HG03159 (cell line): ENCODE data around the gene CHN1.

Experiments used
- ATAC-seq: cut with Tn5 transposase; IDR thresholded peaks from one replicate; pipeline ENCODE4 v1.9.1; 2021; ENCODE audit warnings: mild to moderate bottlenecking, moderate library complexity; ENCODE audit not compliant: unreplicated experiment

The CHN1 gene

GRCh38 chr2:174877751-174878150 is 127.4 kb downstream of the CHN1 start:
- ATAC-seq = no peak

- ATAC-seq = no peak
Measured at GRCh38 chr2:174877301-174877700, 127.9 kb downstream of the CHN1 start.

- ATAC-seq = no peak
Measured at GRCh38 chr2:174874085-174874484, 131.1 kb downstream of the CHN1 start.

DNA sequence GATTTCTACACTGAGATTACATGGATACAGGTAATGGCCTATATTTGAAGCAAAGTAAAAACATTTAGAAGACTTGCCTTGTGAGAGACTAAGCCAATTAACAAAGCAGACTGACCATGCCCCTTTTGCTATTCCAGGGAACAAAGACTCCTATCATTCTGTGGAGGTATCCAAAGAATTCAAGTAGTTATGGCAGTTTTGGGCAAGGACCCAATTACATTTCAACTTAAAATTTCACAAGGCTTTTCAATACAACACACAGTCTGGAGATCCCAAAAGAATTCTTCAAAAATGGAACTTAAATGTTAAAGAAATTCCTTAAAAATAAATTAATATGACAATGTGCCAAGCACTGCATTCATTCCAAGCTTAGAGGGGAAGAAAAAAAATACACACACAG is 131.7 kb downstream of the CHN1 start:
- ATAC-seq = no peak

DNA sequence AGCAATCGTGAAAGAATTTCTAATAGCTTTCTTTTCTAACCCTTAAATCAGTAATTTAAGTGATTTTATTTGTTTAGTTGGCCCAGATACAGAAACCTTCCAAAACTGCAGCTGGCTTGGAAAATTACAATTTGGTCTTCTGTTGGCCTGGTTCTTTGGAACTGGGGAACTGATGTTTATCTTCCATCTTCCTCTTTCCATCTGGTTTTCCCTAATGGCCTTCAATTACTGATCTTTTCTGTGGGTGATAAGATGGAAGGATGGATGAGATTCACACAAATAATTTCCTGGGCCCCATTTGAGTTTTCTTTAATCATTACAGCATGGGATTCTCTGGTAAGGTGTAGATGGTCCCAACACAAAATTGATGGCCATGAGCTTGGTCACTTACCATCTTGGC is 134.4 kb downstream of the CHN1 start:
- ATAC-seq = no peak

DNA sequence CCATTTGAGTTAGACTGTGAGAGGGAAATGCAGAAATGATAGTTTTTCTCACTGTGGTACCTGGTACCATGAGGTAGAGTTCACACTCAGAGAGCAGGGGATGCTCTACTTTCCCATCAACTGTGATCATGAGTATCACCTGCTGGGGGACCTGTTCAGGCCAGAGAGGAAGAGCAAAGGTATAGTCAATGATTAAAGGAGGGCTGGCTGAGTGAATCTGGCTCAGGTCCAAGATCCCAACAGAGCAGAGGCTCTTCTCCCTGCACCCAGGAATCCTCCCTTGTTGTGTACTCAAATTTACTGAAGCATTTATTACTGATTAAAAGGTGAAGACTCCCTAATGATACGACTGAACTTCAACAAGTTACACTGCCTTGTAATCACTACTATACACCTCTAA is 136.3 kb downstream of the CHN1 start:
- ATAC-seq = no peak

DNA sequence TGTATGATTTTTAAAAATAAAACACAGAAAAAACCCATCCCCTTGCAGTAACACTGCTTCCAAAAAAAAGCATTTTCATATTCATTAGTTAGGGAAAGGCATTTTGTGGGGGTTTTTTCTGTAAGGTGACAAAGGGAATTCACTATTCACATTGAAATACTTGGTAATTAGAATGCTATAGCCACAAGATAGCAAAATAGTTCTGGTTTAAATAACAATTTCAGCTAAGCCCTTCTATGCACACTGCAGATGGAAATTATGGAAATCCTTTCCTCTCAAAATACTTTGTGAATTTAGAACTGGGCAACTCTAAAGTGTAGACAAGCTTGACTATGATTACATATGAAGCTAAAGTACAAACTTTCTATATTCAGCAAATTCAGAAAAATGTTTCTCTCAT is 138.8 kb downstream of the CHN1 start:
- no peak for ATAC-seq

DNA sequence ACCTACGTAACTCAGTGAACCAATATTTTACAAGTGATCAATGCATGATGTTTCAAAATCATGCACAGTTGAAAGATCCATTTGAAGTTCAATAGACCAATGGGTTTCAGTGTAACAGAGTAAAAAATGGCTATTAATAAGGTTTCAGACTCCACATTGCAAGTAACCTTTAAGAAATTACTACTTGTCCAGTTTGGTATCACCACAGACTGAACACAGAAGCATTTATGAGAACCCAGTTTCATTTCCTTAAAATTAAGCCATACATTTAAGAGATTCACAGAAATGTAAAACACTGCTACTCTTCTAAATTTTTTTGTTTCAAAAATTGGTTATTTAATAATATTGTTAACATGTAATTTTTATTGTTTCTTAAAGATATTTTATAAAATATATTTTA is 142.0 kb downstream of the CHN1 start:
- no peak for ATAC-seq

DNA sequence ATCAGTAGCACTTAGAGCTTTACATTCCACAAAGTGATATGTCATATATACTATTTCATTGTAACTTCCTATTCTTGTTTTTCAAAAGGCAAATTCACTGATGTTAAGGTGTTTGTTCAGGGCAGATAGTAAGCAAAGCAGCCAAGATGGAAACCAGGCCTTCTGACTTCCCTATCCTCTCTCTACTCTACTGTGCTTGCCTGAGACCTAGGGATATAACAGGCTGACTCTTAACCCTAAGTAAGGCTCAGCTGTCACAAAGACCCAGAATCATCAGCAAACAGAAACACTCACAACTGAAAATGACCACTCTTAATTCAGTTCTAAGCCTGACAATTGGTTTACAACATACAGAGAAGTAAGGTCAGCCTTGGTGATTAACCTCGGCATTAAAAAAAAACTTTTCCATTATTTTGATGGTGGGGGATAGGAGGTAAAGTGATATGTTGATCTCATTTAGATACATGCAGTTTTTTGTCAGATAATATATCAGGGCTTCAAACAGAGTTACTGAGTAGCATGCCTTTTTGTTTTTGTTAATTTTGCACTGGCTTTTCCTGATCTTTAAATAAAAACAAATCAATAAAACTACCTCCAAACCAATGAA is 145.5 kb downstream of the CHN1 start:
- no peak for ATAC-seq

- no peak for ATAC-seq
Measured at GRCh38 chr2:174858745-174859144, 146.4 kb downstream of the CHN1 start.

GRCh38 chr2:174856447-174856846 is 148.7 kb downstream of the CHN1 start:
- ATAC-seq = no peak

DNA sequence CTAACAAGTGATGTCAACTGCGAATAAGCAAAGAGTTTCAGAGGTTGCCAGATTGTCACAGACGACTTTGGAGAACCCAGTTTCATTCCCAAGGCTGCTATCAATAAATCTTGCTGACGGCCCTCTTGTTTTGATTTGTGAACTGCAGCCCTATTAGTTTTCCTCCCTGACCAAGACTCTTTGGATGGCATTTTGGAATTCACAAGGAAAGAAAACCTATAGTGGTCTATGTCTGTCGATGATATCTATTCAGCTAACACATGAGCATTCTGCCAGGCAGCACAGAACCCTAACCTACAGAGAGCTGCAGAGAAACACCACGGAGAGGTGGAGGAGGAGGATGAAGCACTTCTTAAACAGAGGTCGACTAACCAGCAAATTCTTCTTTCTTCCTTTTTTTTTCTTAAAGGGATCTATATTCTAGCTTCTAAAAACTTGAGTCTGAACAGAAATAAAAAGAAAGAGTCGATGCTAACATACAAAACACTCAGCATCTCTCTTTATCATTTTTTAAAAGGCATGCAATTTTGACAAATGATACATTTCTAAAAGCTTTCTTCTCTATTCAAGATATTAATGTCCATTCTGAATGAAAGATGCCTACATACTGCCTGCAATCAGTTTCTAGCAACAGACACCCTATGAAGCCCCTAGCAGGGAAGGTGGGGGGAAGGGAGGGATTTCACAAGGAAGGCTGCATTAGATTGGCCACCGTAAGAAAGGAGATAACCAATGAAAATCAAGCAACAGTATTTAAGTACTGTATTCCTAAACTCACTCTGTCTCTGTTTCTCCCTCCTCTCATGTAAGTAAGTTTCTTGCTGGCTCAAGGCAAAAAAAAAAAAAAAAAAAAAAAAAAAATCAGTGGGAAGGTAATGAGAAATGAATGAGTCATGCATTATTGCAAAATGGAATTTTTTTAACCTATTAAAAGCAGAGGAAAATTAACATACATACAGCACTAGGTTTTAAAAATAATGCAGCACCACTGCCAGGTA is 157.9 kb downstream of the CHN1 start:
- ATAC-seq = no peak

DNA sequence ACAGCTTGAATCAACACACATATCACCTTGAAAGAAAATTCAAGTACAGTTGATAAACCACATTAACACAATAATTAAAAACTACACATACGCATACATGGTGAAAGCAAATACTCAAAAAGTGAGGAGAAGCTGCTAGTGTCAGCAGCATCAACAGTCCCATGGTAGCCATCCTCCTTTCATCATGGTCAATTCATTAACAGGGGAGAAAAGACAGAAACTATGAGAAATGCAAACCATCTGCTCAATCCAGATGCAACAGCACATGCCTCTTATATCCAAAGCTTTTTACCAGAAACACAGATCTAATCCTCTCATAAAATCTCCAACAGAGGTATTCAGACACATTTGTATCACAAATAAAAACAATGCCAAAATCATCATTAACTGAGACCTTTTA is 159.0 kb downstream of the CHN1 start:
- ATAC-seq = no peak

DNA sequence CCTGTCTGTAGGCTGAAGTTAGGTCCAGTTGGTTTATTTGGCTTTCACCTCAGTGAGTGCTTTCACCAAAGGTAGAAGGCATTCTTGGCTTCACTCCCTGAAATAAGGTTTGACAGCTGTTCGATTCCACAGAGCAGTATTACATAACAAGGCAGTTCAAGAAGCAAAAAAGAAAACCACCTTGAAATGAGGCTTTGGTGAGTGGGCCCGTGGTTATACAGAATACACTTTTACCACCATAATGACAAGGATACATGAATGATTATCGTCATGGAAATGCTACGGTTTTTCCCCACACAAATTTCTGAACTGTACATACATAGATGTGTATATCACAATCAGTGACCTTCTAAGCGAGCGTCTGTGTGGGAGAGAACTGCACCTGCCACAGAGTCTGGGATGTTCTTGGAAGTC is 160.9 kb downstream of the CHN1 start:
- no peak for ATAC-seq

DNA sequence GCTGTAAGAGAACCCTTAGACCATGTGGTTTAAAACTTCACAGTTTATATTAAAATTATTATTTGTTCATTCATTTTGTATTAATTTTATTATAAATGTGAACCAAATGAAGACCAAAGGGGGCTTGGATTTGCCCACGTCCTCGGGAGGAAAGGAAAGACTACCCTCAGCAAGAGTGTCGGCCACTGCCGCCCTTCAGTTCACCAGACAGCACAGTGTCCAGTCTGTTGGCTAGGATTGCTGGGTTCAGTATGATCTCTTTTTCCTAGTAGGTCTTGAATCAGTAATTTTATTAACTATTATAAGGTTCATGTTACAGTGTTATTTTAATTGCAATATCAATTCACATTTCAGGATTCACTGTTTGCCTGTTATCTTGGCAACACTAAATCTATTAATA is 162.7 kb downstream of the CHN1 start:
- no peak for ATAC-seq

DNA sequence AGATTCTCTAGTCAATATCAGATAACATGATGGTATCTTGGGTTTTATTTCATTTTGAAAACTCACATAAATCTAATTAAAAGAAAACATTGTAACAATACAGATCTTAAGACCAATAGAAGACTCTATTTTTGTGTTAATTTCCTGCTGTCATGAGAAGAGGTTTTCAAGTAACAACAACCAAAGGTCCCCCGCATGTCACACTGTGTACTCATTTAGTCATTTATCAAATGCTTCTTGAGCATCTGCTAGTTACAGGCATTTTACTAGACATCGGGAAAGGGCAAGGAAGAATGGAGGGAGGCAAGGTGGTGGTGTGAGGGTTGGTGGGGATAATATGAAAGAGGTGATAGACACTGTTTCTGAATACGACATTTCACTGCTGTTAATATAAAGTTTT is 163.2 kb downstream of the CHN1 start:
- no peak for ATAC-seq

GRCh38 chr2:174841350-174841749 is 163.8 kb downstream of the CHN1 start:
- ATAC-seq = no peak

GRCh38 chr2:174840436-174840835 is 164.7 kb downstream of the CHN1 start:
- no peak for ATAC-seq

DNA sequence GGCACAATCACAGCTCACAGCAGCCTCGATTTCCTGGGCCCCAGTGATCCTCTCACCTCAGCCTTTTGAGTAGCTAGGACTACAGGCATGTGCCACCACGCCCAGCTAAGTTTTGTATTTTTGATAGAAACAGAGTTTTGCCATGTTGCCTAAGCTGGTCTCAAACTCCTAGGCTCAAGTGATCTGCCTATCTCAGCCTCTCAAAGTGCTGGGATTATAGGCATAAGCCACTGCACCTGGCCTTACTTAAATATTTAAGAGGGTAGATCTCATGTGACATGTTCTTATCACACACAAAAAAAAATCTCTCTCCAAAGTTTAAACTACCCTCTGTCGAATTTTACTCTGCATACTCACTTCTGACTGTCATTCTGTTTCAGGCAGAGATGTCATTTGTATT is 165.5 kb downstream of the CHN1 start:
- ATAC-seq = no peak

DNA sequence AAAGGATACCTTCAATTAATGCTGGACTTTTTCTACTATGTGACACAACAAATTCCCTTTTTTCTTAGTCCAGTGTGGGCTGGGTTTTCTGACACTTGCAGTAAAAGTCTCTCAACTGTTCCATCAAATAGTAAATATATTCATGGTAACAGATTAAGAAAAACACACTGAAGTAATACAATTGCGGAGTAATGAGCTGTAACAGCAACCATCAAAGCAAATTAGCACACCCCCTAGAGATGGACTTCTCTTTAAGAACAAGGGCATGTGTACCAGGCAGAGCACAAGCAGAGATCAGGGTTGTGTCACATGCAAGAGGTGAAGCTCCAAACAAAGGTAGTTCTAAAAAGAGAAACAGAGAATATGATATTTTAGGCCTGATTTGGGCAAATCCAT is 168.2 kb downstream of the CHN1 start:
- no peak for ATAC-seq

- ATAC-seq = no peak
Measured at GRCh38 chr2:174836377-174836994, 168.7 kb downstream of the CHN1 start.

- ATAC-seq = peak; percentile 58
Measured at GRCh38 chr2:174835797-174836255, 169.4 kb downstream of the CHN1 start.
